ENCODE measurements around the gene IQSEC3. TPM values are rescaled to one million over a fixed set of nuclear protein-coding genes. Genes with fewer than 3 reads are reported as not detected.

IQSEC3 gene
- total RNA-seq, 1 donor from 2014 or later, result 4.6 TPM

GRCh38 chr12:111699-112493 lies 45.3 kb downstream of the IQSEC3 start:
- peak overlapping the region; percentile 25 for H3K4me3 ChIP-seq
- intact Hi-C loops (cut with DNase I), result no loop called here
- H3K36me3 ChIP-seq, result no peaks in the 10 kb centered on the region
- no peaks in the 10 kb centered on the region for H3K27me3 ChIP-seq
- no peaks in the 10 kb centered on the region for H3K4me1 ChIP-seq
- no peaks in the 10 kb centered on the region for H3K9me3 ChIP-seq
- peak; percentile 60 for DNase-seq
- H3K27ac ChIP-seq, result no peak overlapping the region
- no peak for TF ChIP-seq CTCF (IDR thresholded peaks at IDR 0.05)
- peak; percentile 67 for ATAC-seq

GRCh38 chr12:113347-113746 lies 46.8 kb downstream of the IQSEC3 start:
- Histone ChIP-seq H3K4me3 (no peak overlapping the region), H3K9me3 (no peaks in the 10 kb centered on the region), H3K36me3 (no peaks in the 10 kb centered on the region), H3K27ac (no peak overlapping the region), H3K27me3 (no peaks in the 10 kb centered on the region), H3K4me1 (no peaks in the 10 kb centered on the region)
- no peak for DNase-seq
- no peak for TF ChIP-seq CTCF (IDR thresholded peaks at IDR 0.05)
- no peak for ATAC-seq
- intact Hi-C loops (cut with DNase I), result no loop called here

GRCh38 chr12:114626-115211 lies 48.2 kb downstream of the IQSEC3 start:
- intact Hi-C loops (cut with DNase I), result no loop called here
- Histone ChIP-seq H3K27me3 (no peaks in the 10 kb centered on the region), H3K27ac (no peak overlapping the region), H3K4me1 (no peaks in the 10 kb centered on the region), H3K9me3 (no peaks in the 10 kb centered on the region), H3K4me3 (no peak overlapping the region), H3K36me3 (no peaks in the 10 kb centered on the region)
- ATAC-seq, result no peak
- no peak for DNase-seq
- no peak for TF ChIP-seq CTCF (IDR thresholded peaks at IDR 0.05)

- no peaks in the 10 kb centered on the region for H3K4me1 ChIP-seq
- DNase-seq (no peak), ATAC-seq (no peak)
- no peak for TF ChIP-seq CTCF (IDR thresholded peaks at IDR 0.05)
- H3K9me3 ChIP-seq, result no peaks in the 10 kb centered on the region
- H3K36me3 ChIP-seq, result no peaks in the 10 kb centered on the region
- H3K27me3 ChIP-seq, result no peaks in the 10 kb centered on the region
- H3K4me3 ChIP-seq, result no peak overlapping the region
- intact Hi-C loops (cut with DNase I), result no loop called here
- H3K27ac ChIP-seq, result no peak overlapping the region
Measured at GRCh38 chr12:115518-115917, 49.0 kb downstream of the IQSEC3 start.

GRCh38 chr12:115960-116915 lies 49.7 kb downstream of the IQSEC3 start:
- Histone ChIP-seq H3K9me3 (no peaks in the 10 kb centered on the region), H3K36me3 (no peaks in the 10 kb centered on the region), H3K27me3 (no peaks in the 10 kb centered on the region), H3K4me3 (no peak overlapping the region), H3K4me1 (no peaks in the 10 kb centered on the region), H3K27ac (no peak overlapping the region)
- TF ChIP-seq CTCF (IDR thresholded peaks at IDR 0.05), result no peak
- ATAC-seq, result no peak
- DNase-seq, result no peak
- intact Hi-C loops (cut with DNase I), result no loop called here

All from upper lobe of right lung (tissue), 1 donor.